Neuronal stem cell (in vitro differentiated cells): ENCODE data around the gene DNLZ.
A peak's percentile ranks its signal among the peaks of the same experiment; 100 is the strongest.
"Not testable (repeated sequence)": the region's sequence is repeated elsewhere in the genome, so short reads cannot be mapped to it uniquely, and the experiment has no call there.

Experiments used
- DNase-seq: peaks from one replicate; pipeline ENCODE4 v3.0.0-alpha.2; 2013; ENCODE audit warnings: low spot score
- H2AFZ ChIP-seq: one replicate; pipeline ENCODE4 v1.6.1; 2013; ENCODE audit warnings: mild to moderate bottlenecking, low read length, inconsistent platforms
- H2AK5ac ChIP-seq: 2 replicates; pipeline ENCODE4 v1.6.1; 2013; ENCODE audit warnings: low read depth, mild to moderate bottlenecking, inconsistent platforms, low read length, moderate library complexity, mixed read lengths
- H2BK120ac ChIP-seq: 2 replicates; pipeline ENCODE4 v1.6.1; 2013; ENCODE audit warnings: low read depth, mild to moderate bottlenecking, inconsistent platforms, low read length, moderate library complexity, mixed read lengths
- H2BK12ac ChIP-seq: one replicate; pipeline ENCODE4 v1.6.1; 2013; ENCODE audit warnings: low read length, inconsistent platforms
- H2BK15ac ChIP-seq: 2 replicates; pipeline ENCODE4 v1.6.1; 2013; ENCODE audit warnings: mild to moderate bottlenecking, low read length, inconsistent platforms, mixed read lengths
- H2BK5ac ChIP-seq: one replicate; pipeline ENCODE4 v1.6.1; 2013; ENCODE audit warnings: inconsistent platforms, mild to moderate bottlenecking, low read length, moderate library complexity
- H3K14ac ChIP-seq: one replicate; pipeline ENCODE4 v1.6.1; 2013; ENCODE audit warnings: low read length, inconsistent platforms
- H3K18ac ChIP-seq: 2 replicates; pipeline ENCODE4 v1.6.1; 2013; ENCODE audit warnings: low read length, inconsistent platforms
- H3K23ac ChIP-seq: 2 replicates; pipeline ENCODE4 v1.6.1; 2013; ENCODE audit warnings: low read depth, mild to moderate bottlenecking, mixed read lengths, low read length, inconsistent platforms; ENCODE audit not compliant: poor library complexity
- H3K27ac ChIP-seq: replicated peaks from 3 replicates; pipeline ENCODE4 v1.5.1; 2013; ENCODE audit warnings: low read length, inconsistent platforms
- H3K27me3 ChIP-seq, 3 experiments: 2 replicates each; pipeline ENCODE4 v1.6.1; 2013; ENCODE audit warnings: low read length in 3 of 3, mild to moderate bottlenecking in 2 of 3, inconsistent platforms in 1 of 3, low read depth in 1 of 3, mixed read lengths in 1 of 3, moderate library complexity in 1 of 3; ENCODE audit not compliant: control insufficient read depth in 3 of 3, insufficient read depth in 3 of 3
- H3K36me3 ChIP-seq, 2 donors: replicated peaks in 1 of 2; 2 replicates each; pipeline ENCODE4 v1.6.1; 2013; ENCODE audit warnings: low read length in 2 of 2; ENCODE audit not compliant: control insufficient read depth in 2 of 2, insufficient read depth in 2 of 2
- H3K4ac ChIP-seq: 2 replicates; pipeline ENCODE4 v1.6.1; 2013; ENCODE audit warnings: inconsistent platforms, mild to moderate bottlenecking, low read length, moderate library complexity
- H3K4me1 ChIP-seq, 2 donors: 1 replicate in 1 of 2; 2 replicates in 1 of 2; pipeline ENCODE4 v1.6.1; 2013; ENCODE audit warnings: low read length in 2 of 2, low read depth in 1 of 2; ENCODE audit not compliant: control insufficient read depth in 2 of 2, insufficient read depth in 1 of 2
- H3K4me2 ChIP-seq: one replicate; pipeline ENCODE4 v1.6.1; 2013; ENCODE audit warnings: mild to moderate bottlenecking, low read length, inconsistent platforms; ENCODE audit not compliant: insufficient read depth, poor library complexity, severe bottlenecking
- H3K4me3 ChIP-seq, 2 donors: 2 replicates each; pipeline ENCODE4 v1.5.1; 2013; ENCODE audit warnings: low read length in 2 of 2, mild to moderate bottlenecking in 2 of 2, inconsistent platforms in 1 of 2, moderate library complexity in 1 of 2
- H3K79me1 ChIP-seq: one replicate; pipeline ENCODE4 v1.6.1; 2013; ENCODE audit warnings: low read depth, mild to moderate bottlenecking, inconsistent platforms, low read length, moderate library complexity
- H3K9ac ChIP-seq: one replicate; pipeline ENCODE4 v1.6.1; 2013; ENCODE audit warnings: mild to moderate bottlenecking, low read depth, low read length, inconsistent platforms; ENCODE audit not compliant: poor library complexity
- H3K9me3 ChIP-seq, 2 donors: replicated peaks in 1 of 2; 2 replicates each; pipeline versions ENCODE3 to v1.6.1; 2013; ENCODE audit warnings: low read length in 2 of 2, mild to moderate bottlenecking in 2 of 2, inconsistent platforms in 1 of 2, low read depth in 1 of 2, mixed read lengths in 1 of 2, moderate library complexity in 1 of 2; ENCODE audit not compliant: control insufficient read depth in 2 of 2, insufficient read depth in 1 of 2
- H4K8ac ChIP-seq: one replicate; pipeline ENCODE4 v1.6.1; 2013; ENCODE audit warnings: low read depth, mild to moderate bottlenecking, inconsistent platforms, low read length, moderate library complexity
- H4K91ac ChIP-seq: one replicate; pipeline ENCODE4 v1.6.1; 2013; ENCODE audit warnings: low read length, low read depth, mild to moderate bottlenecking, inconsistent platforms; ENCODE audit not compliant: poor library complexity
- WGBS, 2 donors: extraction: QIAGEN DNeasy Blood & Tissue Kit; methylation state at CpG; one replicate each; pipeline ENCODE4 v1.1.7; 2013; ENCODE audit warnings: missing lambda C conversion rate in 2 of 2, mixed read lengths in 1 of 2; ENCODE audit not compliant: insufficient read length in 2 of 2, insufficient replicate concordance in 1 of 2; ENCODE audit errors: extremely low coverage in 2 of 2; 5-methylcytosine and 5-hydroxymethylcytosine counted together

DNLZ gene

GRCh38 chr9:136322756-136323330 is 40.7 kb downstream of the DNLZ start:
- WGBS, 2 donors, result no CpG with 5 or more reads among the region's 23 CpGs
- Histone ChIP-seq H3K4me2 (no peak overlapping the region), H3K79me1 (peaks cover 2% of the 10 kb centered on the region), H2BK15ac (peak overlapping the region; percentile 77), H3K18ac (peak overlapping the region; percentile 79), H3K23ac (peak overlapping the region; percentile 91), H3K27me3 (no peaks in the 10 kb centered on the region), H3K4me3 (no peak overlapping the region), H2BK12ac (peak overlapping the region; percentile 69), H3K4me1 (peaks cover 18 to 36% of the 10 kb centered on the region in 2 donors), H2BK5ac (peak overlapping the region; percentile 66), H3K4ac (no peak overlapping the region), H4K8ac (no peak overlapping the region), H3K9ac (peak overlapping the region; percentile 77), H3K14ac (no peak overlapping the region), H3K27ac (no peak overlapping the region), H3K9me3 (peaks cover 2 to 5% of the 10 kb centered on the region in 2 donors), H3K36me3 (no peaks in the 10 kb centered on the region), H2BK120ac (peak overlapping the region; percentile 13), H2AFZ (no peak overlapping the region), H2AK5ac (peak overlapping the region; percentile 96), H4K91ac (peak overlapping the region; percentile 85)
- no peak for DNase-seq

- Histone ChIP-seq H2BK120ac (peak overlapping the region; percentile 72), H3K4me3 (no peak overlapping the region), H3K23ac (peak overlapping the region; percentile 55), H3K9me3 (peaks cover 2 to 5% of the 10 kb centered on the region in 2 donors), H3K27ac (no peak overlapping the region), H2BK5ac (peak overlapping the region; percentile 93), H3K27me3 (no peaks in the 10 kb centered on the region), H3K14ac (no peak overlapping the region), H3K36me3 (no peaks in the 10 kb centered on the region), H2BK15ac (peak overlapping the region; percentile 96), H3K18ac (peak overlapping the region; percentile 70), H2BK12ac (no peak overlapping the region), H4K91ac (peak overlapping the region; percentile 34), H2AFZ (no peak overlapping the region), H2AK5ac (peak overlapping the region; percentile 94), H3K79me1 (peaks cover 2% of the 10 kb centered on the region), H3K4me2 (no peak overlapping the region), H3K4ac (peak overlapping the region; percentile 66), H4K8ac (peak overlapping the region; percentile 72), H3K4me1 (peaks cover 12 to 35% of the 10 kb centered on the region in 2 donors), H3K9ac (no peak overlapping the region)
- WGBS, 2 donors, result no CpG with 5 or more reads among the region's 19 CpGs
- DNase-seq, result no peak
Measured at GRCh38 chr9:136321561-136321960, 42.0 kb downstream of the DNLZ start.

GRCh38 chr9:136320972-136321371 is 42.6 kb downstream of the DNLZ start:
- H3K79me1 ChIP-seq, H3K4me2 ChIP-seq, H2AK5ac ChIP-seq, H3K36me3 ChIP-seq, H3K23ac ChIP-seq, H4K8ac ChIP-seq, H2BK15ac ChIP-seq, H3K4me3 ChIP-seq, H3K14ac ChIP-seq, H2BK120ac ChIP-seq, DNase-seq, H2BK12ac ChIP-seq, H2AFZ ChIP-seq, H3K18ac ChIP-seq, H3K27me3 ChIP-seq, H3K27ac ChIP-seq, H3K4ac ChIP-seq, H3K9ac ChIP-seq: not testable (repeated sequence)
- Histone ChIP-seq H4K91ac (peak overlapping the region; percentile 34), H3K4me1 (peaks cover 7 to 29% of the 10 kb centered on the region in 2 donors), H3K9me3 (peaks cover 7 to 10% of the 10 kb centered on the region in 2 donors), H2BK5ac (peak overlapping the region; percentile 93)

- not testable (repeated sequence) for H3K4me2 ChIP-seq, H2BK5ac ChIP-seq
- WGBS, 2 donors, result no CpG with 5 or more reads among the region's 3 CpGs
Measured at GRCh38 chr9:136319955-136320354, 43.6 kb downstream of the DNLZ start.

More at GRCh38 chr9:136319955-136320354, 43.6 kb downstream of the DNLZ start:
- Histone ChIP-seq H3K4me1 (peaks cover 7 to 20% of the 10 kb centered on the region in 2 donors), H3K9me3 (peaks cover 14 to 19% of the 10 kb centered on the region in 2 donors)
- H3K27me3 ChIP-seq, DNase-seq, H2BK15ac ChIP-seq, H3K14ac ChIP-seq, H3K18ac ChIP-seq, H2AK5ac ChIP-seq, H4K8ac ChIP-seq, H2AFZ ChIP-seq, H3K23ac ChIP-seq, H3K9ac ChIP-seq, H2BK120ac ChIP-seq, H3K36me3 ChIP-seq, H3K4ac ChIP-seq, H4K91ac ChIP-seq, H3K27ac ChIP-seq, H3K4me3 ChIP-seq, H3K79me1 ChIP-seq, H2BK12ac ChIP-seq: not testable (repeated sequence)
